GM19193 (cell line): ENCODE results near the gene UQCR11.

ENCODE experiments used
- POLR2A ChIP-seq: IDR thresholded peaks from 4 replicates; pipeline ENCODE4 v1.6.1; 2011; ENCODE audit not compliant: insufficient read depth, insufficient read length; ENCODE audit errors: extremely low read depth

Gene UQCR11

DNA sequence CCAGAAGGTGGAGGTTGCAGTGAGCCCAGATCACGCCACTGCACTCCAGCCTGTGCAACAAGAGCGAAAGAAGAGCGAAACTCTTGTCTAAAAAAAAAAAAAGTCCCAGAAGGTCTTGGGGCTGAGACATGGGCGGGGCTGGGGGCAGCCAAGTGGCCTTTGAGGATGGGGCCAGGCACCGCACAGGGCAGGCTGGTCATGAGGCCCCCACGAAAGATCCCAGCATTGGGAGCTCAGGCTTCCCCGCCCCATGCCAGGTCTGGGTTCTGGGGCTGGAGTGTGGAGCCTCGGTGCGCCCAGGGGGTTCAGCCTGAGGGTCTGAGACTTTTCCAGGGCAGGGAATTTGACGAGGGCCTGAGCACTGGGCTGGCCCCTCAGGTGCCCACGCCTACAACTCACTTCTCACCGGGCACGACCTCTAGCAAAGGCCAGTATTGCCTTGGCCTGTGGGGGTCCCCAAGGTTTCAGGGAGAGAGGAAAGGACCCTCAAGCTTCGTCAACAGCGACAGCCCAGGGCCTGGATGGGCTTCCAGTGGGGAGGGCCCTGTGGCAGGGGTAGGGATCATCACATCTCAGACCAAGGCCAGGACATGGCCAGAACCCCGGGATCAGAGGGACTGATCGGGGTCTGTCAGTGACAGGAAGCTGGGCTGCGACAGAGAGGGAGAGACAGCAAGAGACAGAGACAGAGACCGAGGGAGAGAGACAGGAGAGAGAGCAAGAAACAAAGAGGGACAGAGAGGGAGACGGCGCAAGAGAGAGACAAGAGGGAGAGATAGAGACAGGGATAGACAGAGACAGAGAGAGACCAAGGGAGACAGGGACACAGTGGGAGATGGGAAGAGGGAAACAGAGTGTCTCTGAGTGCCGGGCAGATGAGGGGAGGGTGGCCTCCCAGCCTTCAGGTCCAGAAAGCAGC, 29.7 kb downstream of the UQCR11 start:
- TF ChIP-seq POLR2A, result no peak

DNA sequence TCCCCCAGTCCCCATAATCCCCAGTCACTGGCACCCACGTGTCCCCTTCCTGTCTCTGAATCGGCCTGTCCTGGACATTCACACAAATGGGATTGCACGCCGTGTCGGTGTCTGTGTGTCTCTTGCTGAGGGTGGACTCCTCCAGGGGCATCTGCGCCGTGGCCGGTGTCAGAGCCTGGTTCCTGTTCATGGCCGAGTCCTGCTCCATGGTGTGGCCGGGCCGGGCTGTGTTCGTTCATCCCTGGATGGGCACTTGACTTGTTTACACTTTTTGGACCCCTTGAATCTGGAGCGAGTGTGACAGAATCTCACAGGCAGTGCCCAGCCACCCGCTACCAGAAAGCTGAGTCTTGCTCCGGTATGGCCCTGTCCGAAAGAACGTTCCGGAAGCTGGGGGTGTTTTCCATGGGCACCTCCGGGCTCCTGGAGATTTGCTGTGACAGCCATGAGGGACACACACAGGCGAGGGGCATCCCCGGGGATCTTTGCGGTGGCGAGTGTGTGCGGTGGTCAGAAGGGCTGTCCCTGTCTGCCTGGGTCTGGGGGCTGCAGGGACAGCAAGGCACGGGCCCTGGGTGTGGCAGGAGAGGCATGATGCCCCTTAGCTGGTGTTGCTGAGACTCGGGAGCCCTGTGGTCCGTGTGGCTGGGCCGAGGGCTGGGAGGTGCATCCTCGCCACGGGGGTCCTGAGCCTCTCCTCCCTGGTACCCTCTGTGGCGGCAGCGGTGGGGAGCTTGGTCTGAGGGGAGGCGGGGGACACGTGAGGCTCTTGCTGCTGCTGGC, 30.7 kb downstream of the UQCR11 start:
- no peak for TF ChIP-seq POLR2A

DNA sequence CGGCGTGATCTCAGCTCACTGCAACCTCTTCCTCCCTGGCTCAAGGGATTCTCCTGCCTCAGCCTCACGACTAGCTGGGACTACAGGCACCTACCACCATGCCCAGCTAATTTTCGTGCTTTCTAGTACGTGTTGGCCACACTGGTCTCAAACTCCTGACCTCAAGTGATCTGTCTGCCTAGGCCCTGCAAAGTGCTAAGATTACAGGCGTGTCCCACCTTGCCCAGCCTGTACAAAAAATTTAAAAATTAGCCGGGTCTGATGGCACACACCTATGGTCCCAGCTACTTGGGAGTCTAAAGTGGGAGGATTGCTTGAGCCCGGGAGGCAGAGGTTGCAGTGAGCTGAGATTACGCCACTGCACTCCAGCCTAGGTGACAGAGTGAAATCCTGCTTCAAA, 32.5 kb downstream of the UQCR11 start:
- no peak for TF ChIP-seq POLR2A

DNA sequence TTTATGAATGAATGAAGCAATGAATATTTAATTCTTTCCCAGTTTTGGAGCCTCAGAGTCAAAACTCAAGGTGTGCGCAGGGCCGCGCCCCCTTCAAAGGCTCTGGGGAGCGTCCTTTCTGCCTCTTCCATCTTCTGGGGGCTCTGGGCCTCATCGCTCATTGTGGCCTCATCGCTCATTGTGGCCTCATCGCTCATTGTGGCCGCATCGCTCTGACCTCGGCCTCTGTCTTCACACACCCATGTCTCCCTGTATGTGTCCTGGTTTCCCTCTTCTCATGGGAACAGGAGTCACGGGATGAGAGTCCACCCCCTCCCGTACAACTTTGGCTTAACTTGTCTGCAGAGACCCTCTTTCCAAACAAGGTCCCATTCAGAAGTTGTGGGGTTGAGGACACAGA, 33.9 kb downstream of the UQCR11 start:
- TF ChIP-seq POLR2A, result no peak

DNA sequence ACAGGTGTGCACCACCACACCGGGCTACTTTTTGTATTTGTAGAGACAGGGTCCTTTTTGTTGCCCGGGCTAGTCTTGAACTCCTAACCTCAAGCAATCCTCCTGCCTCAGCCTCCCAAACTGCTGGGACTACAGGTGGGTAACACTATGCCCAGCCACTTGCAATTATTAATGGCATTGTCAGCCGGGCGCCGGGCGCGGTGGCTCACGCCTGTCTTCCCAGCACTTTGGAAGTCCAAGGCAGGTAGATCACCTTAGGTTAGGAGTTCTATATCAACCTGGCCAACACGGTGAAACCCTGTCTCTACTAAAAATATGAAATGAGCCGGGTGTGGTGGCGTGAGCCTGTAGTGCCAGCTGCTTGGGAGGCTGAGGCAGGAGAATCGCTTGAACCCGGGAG, 34.4 kb downstream of the UQCR11 start:
- TF ChIP-seq POLR2A, result no peak

DNA sequence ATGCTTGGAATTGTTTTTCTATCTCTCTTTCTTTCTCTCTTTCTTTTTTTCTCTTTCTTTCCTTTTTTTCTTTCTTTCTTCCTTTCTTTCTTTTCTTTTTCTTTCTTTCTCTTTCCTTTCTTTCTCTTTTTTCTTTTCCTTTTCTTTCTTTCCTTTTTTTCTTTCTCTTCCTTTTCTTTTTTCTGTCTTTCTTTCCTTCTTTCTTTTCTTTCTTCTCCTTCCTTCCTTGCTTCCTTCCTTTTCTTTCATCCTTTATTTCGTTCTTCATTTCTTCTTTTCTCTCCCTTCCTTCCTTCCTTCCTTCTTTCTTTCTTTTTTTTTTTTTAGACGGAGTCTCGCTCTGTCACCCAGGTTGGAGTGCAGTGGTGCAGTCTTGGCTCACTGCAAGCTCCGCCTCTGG, 35.3 kb downstream of the UQCR11 start:
- no peak for TF ChIP-seq POLR2A

DNA sequence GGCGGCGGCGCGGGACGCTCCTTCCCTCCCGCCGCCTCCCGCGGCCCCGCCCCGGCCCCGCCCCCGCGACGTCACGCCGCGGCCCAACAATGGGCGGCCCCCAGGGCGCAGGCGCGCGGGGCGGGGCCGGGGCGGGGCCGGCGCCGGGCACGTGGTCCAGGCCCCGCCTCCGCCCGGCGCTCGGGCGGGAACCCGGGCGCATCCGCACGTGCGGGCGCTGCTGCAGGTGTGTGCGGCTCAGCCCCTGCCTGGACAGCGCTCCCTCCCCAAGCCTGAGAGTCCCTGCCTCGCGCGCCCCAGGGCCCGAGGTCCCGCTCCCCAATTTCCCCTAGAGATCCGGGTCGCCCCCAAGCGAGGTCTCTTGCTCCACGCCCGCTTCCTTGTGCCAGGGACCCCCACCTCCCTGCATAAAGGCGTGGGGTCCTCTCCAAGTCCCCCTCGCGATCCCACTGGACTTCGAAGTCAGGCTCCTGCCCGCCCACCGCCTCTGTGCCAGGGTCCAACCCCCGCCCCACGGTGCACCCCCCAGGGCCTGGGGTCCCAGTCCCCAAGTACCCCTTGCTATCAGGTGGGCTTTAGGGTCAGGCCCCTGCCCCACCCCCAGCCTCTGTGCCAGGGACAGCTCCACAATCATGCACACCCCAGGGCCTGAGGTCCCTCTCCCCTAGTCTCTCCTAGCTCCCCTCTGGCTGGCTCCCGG, 36.8 kb downstream of the UQCR11 start, which contains the start of gene MEX3D:
TSS of gene MEX3D (minus strand) at position 6 of the 700 bp plus-strand sequence. CDS start 267 bp downstream, outside the sequence.
- TF ChIP-seq POLR2A, result no peak

DNA sequence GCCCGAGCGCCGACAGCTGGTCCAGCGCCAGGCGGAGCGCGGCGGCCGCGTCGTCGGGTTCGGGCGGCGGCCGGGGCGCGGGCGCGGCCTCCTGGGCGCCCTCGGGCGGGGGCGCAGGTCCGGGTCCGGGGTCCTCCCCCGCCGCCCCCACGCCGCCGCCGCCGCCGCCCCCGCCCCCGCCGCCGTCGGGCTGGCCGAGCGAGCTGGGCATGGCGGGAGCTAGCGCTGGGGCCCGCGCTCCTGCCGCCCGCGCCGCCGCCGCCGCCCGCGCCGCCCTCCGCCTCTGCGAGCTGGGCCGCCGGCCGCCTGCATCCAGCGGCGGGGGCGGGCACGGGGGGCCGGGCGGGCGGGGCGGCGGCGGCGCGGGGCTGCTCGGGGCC, 37.4 kb downstream of the UQCR11 start:
- no peak for TF ChIP-seq POLR2A

DNA sequence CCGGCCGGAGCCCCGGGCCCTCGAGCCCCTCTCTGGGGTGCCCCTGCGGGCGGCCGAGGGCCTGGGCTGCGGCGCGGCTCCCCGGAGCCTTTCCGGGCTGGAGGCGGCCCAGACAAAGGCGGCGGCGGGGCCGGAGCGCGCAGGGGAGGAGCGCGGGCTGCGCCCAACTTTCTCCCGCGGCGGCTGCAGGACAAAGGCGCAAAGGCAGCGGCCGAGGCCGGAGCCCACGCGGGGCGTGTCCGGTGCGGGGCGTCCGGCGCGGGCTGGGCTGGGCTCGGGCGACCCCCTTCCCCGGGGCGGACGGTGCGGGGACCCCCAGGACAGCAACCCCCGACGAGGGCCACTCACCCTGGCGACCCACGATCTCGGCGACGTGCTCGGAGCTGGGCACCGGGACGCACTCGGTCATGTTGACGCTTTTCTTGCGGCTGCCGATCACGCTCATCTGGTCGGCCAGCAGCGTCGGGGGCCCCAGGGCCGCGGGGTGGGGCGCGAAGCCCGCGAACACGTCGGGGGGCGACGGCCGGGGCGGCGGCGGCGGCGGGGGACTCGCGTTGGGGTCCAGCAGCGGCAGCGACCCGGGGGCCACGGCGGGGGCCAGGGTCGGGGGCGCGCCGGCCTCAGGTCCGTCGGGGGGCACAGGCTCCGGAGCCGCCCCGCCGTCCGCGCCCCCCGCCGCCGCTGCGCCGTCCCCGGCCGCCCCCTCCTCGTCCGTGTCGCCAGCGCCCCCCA, 38.0 kb downstream of the UQCR11 start:
- TF ChIP-seq POLR2A, result no peak

DNA sequence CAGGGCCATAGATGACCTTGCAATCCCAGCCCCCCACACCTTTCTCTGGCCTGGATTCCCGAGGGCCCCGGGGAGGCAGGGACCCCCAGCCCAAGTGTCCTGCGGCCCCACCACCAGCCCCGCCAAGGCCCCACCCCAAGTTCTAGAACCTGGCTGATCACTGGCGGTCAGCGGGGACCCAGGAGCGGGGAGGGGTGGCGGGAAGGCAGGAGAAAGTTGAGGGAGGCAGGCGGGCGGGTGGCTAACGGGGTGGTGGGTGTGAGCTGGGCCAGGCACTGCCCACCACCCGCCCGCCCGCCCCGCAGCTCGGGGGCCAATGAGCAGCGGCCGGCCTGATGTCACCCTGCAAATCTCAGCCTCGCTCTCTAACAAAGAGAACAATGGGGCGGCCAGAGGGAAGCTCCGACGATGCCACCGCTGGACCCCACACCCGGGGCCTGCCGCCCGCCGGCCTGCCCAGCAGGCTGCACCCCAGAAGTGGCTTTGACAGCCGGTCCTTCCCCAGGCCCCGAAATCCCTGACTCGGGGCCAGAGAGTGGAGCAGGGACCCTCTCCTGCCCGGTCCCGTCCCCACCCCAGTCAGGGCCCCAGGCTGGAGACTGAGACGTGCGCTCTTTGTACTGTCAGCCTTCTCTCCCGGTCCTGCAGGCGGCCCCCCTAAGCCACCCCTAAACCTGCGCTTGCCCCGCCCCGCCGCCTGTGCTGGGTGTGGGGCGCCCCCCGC, 38.7 kb downstream of the UQCR11 start:
- no peak for TF ChIP-seq POLR2A

DNA sequence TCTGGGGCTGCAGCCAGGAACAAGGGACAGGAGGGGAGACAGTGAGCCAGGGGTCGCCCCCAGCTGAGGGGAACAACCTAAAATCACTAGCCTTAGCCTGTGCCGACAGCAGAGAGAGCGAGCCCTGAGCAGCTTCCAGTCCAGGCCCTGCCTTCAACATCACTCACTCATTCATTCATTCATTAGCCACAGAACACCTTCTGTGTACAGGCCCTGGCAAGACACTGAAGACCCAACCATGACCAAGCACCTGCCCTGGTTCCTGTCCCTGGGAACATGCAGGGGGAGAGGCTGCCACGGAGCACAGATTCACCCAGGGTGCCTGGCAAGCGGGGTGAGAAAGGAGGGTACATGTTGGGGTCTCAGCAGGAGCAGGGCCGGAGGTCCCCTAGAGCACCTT, 42.0 kb downstream of the UQCR11 start:
- no peak for TF ChIP-seq POLR2A

DNA sequence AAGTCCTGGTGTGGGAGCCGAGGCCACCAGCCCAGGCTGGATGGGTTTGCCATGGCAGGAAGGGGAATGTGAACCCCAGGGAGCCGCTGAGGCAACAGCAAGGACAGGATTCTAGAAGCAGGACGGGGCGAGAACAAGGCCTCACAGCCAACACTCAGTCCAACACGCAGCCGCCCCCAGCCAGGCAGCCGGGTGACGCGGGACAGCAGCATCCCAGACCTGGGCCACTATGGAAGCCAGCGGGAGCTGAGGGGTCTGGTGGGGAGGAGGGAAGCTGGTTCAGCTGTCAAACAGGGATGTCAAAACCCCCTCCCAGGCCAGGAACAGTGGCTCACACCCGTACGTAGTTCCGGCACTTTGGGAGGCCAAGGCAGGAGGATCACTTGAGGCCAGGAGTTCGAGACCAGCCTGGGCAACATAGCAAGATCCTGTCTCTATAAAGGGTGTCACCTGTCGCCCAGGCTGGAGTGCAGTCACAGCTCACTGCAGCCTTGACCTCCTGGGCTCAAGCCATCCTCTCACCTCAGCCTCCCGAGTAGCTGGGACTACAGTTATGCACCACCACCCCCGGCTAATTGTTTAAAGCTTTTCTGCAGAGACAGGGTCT, 43.9 kb downstream of the UQCR11 start:
- no peak for TF ChIP-seq POLR2A

DNA sequence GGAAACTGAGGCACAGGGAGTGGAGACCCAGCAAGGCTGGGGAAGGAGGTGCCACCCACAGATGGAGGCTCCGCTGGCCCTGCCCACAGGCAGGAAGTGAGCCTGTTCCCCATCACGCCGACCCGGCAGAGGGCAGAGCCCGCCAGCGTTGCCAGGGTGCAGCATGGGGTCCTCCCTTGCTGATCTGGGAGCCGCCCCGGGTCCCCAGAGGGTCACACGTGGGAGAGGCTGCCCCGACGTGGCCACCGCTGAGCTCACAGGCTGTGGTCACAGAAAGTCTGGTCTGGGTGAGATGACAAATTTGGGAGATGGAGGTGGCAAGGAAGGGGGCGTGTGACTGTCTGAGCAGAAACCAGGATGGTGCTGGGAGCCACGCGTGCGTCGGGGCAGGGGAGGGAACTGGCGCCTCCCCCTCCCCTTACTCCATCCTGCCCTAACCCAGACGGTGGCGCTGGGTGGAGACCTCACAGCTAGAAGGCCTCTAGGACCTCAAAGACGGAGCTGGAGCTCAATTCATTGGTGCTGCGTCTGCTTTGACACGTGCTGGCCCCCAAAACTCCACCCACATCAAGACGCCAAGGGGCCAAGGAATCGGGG, 44.9 kb downstream of the UQCR11 start:
- TF ChIP-seq POLR2A, result no peak
